HG03558 (cell line): ENCODE data around the gene KCNMA1.

Experiments used
- ATAC-seq: cut with Tn5 transposase; IDR thresholded peaks from one replicate; pipeline ENCODE4 v1.9.1; 2021; ENCODE audit warnings: moderate number of reproducible peaks; ENCODE audit not compliant: unreplicated experiment; ENCODE audit errors: extremely low read depth

KCNMA1 gene

DNA sequence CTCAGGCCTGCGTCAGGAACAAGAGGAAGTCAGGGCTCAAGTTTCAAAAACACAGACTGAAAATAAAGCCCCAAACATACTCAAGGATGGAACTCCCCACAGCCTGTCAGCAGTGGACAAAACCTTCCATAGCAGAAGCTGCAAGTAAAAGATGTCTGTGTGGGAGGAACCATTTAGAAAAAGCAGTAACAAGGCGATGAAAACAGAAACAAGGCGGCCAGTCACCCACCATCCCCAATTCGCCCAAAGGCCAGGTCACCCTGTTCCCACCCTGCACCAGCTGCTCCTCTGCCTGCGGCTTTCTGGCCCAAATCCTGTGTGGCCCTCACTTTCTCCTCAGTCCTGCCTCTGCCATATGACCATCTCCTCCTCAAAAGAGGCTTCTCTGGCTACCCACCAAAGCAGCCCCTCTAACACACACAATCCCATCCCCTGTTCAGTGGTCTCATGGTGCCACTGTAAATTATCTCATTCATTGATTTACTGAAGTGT lies 27.8 kb downstream of the KCNMA1 start:
- ATAC-seq = no peak

DNA sequence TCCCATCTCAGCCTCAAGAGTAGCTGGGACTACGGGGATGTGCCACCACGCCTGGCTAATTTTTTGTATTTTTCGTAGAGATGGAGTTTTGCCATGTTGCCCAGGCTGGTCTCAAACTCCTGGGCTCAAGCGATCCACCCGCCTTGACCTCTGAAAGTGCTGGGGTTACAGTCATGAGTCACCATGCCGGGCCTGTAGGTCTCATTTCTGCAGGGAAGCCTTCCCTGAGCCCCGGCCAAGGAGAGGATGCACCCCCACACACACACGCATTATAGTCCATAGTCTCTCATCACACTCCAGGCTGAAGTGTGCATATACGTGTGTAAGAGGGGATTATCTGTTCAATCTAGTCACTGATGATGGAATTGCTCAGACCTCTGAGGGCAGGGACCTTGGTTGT lies 29.3 kb downstream of the KCNMA1 start:
- ATAC-seq = no peak

DNA sequence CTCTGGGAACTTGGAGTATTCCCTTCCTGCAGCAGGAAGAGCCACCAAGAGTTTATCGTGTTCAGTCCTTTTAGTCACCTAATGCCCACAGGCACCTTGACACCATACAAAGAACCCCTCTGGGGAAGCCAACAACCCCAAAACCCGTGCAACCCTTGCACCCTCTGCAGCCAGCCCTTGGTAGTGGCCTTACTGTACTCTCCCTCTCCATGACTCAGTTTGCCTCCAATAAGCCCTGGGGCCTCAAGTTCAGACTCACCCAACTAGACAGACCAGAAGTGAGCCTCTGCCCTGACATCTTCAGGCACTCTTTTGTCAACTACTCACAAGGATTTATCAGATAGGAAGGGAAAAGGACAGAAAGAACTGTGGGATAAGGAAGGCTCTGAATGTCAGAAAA lies 30.9 kb downstream of the KCNMA1 start:
- no peak for ATAC-seq

DNA sequence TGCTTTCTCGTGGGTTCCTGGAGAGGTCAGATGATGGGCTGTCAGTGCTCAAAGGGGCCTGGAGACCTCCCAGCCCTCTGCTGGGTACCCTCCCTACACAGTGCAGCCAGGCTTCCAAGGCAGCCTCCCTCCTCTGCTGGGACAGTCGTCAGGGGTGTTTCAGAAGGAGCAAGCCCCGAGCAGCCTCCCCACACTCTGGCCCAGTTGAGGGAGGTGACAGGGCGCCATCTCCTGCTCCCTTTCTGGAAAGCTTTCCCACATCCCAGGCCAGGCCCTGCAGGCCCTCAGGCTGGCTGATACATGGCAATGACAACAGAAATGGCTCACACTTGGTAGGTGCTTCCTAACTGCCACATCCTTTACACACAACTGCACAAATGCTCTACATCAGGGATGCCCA lies 32.1 kb downstream of the KCNMA1 start:
- ATAC-seq = no peak

DNA sequence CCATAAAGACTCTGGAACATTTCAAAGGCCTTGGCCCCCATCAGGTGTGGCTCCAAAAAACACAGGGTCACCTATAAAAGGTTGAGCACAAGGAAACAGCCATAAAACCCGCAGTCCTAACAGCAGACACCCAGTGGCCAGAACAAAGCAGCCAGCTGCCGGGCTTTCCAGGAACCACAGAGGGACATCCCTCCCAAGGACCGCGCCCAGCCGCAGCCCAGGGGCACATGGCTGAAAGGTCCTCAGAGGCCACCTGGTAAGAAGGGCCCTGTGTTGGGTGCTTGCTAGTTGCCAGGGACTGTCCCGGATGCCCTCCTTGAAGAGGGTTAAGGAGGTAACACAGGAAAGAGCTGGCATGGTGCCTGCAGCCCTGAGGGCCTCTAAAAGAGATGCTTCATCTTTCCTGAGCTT lies 32.7 kb downstream of the KCNMA1 start:
- ATAC-seq = no peak

DNA sequence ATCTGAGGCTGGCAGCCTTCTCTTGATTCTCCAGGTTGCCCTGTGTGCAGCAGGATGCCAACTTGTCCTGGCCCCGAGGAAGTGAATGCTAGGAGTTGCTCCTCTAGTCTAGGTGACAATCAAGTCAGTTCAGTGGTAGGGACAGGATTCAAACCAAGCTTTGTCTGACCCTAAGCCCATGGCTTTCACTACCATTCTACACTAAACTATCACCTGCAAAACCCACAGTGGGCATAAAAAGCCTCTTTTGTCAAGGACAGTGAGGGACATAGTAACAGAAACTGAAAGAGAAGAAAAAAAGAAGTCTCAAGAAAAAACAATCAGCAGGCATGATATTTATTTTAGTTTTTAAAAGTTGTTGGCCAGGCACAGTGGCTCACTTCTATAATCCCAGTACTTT lies 33.5 kb downstream of the KCNMA1 start:
- ATAC-seq = no peak

DNA sequence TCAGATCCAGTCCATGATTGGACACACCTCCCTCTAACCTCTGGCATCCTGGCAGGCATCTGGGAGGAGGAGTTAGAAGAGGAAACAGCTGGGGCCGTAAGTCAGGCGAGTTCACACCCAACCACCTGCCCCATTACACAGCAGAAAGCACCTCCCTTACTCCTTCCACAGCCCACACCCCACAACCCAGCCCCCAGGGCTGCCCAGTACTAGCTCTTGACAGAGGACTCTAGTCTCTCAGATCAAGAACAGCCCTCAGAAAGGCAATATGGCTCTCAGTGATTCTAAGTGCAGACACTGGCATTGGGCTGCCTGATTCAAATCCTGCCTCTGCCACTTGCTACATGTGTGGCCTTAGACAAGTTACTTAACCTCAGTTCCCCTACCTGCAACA lies 34.1 kb downstream of the KCNMA1 start:
- no peak for ATAC-seq

DNA sequence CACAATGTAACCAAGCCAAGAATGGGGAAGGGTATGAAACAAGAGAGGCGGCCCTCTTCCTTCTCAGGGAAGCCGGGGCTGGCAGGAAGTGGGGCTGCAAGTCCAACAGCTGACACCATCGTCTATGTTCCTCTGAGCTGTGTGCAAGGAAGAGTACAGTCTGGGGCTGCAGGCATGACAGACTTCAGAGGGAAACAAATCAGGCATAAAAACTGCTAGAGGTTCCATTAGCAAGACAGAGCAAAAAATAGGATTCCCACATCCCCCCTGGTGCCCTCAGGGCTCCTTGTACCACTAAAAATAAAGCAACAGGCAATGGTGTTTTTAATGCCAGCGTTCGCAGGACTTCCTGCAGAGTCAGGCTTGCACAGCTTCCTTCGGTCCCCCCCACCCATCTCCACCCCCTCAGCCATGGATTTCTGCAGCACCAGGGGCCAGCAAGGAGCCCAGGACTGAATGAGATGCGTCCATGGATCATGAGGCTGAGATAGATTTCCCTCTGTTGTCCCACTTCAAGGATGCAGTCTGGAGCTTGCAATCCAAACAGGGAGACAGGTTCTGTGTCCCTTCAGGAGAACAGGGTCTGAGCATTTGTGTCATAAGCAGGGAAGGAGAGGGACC lies 34.6 kb downstream of the KCNMA1 start:
- no peak for ATAC-seq

DNA sequence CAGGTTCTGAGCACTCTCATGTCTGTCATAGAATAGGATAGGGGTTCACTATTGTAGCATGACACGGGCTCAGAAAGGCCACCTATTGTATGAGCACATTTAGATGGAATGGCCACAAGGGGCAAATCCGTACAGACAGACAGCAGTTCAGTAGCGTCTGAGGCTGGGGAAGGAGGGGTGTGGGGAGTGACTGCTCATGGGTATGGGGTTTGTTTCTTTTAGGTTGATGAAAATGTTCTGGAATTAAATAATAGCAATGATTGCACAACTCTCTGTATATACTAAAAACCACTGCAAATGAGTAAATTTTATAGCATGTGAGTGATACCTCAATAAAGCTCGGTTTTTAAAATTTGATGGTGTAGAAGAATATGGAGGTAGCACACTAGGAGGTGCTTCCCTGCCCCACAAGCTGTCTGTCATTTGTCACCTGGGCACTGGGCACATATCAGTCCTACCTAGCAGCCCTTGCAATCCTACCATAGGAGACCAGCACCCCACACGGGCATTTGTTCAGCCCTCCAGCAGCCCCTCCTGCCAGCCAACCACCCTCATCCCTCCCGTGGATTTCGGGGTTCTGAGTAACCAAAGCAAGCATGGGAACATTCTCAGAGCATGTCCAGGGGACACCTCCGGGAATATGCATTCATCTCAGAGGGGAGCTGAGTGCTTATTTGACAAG lies 35.2 kb downstream of the KCNMA1 start:
- no peak for ATAC-seq

DNA sequence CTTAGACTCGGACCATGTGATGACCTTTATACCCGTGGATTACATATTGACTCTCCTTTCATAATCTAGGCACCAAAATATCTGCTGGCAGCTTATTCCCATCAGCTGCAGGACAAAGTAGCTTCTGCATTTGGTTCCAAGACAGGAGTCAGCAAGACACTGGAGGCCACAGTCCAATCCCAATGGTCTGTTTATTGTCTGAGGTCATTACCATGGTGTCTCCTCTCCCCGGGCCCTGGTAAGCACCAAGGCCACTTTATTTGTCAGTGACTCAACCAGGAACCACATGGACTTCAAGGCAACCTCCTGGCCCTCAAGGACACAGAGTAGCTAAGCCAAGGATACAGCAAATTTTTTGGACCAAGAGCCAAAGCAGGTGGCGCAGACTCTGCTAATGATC lies 36.1 kb downstream of the KCNMA1 start:
- ATAC-seq = no peak

DNA sequence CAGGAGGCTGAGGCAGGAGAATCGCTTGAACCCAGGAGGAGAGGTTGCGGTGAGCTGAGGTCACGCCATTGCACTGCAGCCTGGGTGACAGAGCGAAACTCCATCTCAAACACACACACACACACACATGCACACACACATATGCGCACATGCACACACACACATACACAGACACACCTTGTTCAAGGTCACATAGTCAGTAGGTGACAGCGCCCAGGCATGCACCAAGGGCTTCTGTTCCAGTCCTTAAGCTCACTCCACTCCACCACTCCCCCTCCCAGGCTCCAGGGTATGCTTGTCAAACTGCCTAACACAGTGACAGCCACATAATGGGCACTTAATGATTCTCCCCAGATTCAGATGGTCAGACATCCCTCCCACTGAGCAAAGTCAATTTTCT lies 37.0 kb downstream of the KCNMA1 start:
- ATAC-seq = no peak

DNA sequence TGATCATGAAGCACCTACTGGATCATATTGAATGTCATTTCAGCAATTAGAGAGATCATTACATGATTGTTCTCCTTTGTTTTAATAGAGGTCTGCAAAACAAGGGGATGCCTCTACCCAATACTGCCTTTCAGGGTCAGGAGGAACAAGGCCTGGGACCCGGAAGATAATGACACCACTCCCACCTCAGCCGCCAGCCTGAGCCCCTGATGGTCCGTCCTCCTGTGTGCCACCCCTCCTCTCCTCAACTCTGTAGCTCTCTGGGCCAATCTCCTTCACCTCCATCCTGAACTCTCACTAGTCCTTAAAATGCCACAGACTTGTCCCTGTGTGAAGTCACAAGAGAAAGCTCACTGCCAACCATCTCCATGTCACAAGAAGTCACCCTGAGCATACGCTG lies 38.0 kb downstream of the KCNMA1 start:
- no peak for ATAC-seq

DNA sequence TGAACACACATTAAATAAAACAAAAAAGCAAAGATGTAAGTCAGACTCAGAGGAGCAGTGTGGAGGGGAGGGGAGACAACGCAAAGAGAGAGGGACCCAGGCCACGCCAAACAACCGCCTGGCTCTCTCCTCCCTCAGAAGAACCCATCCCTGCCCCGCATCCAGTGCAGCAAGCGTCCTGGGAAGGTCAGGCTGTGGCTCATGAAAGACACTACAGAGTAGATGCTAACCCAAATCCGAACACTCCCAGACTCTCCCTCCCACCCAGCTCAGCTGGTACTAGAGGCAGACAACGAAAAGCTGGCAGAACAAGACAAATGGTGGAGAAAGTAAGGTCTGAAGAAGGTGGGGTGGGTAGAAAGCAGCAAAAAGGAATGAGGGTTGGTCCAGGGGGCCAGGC lies 39.0 kb downstream of the KCNMA1 start:
- no peak for ATAC-seq

DNA sequence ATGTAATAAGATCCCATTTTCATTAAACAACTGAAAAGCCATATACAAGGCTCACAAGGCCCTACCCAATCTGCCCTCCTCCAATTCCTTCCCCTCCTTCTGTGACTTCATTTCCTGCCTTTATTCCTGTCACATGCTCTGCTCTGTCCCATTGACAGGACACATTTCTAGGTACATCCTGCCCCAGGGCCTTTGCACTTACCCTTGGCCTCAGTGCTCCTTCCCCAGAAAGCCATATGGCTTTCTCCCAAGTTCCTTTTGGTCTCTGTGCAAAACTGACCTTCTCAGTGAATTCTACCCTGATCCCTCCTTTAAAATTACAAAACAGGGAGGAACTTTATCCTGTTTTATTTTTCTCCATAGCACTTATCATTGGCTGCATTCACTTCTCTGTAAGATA lies 40.0 kb downstream of the KCNMA1 start:
- ATAC-seq = no peak

DNA sequence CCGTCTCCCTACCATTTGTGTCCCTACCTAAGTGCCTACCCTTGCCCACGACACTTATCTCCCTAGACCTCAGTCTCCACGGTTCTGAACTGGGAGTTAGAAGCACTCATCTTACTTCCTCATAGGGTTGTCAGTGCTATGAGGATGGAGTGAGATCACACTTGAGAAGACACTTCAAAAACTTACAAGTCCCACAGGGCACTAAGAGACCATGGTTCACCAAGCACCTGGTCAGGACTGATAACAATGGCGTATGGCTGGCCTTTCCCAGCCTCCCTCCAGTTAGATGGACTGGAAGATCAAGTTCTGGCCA lies 43.2 kb downstream of the KCNMA1 start:
- no peak for ATAC-seq

DNA sequence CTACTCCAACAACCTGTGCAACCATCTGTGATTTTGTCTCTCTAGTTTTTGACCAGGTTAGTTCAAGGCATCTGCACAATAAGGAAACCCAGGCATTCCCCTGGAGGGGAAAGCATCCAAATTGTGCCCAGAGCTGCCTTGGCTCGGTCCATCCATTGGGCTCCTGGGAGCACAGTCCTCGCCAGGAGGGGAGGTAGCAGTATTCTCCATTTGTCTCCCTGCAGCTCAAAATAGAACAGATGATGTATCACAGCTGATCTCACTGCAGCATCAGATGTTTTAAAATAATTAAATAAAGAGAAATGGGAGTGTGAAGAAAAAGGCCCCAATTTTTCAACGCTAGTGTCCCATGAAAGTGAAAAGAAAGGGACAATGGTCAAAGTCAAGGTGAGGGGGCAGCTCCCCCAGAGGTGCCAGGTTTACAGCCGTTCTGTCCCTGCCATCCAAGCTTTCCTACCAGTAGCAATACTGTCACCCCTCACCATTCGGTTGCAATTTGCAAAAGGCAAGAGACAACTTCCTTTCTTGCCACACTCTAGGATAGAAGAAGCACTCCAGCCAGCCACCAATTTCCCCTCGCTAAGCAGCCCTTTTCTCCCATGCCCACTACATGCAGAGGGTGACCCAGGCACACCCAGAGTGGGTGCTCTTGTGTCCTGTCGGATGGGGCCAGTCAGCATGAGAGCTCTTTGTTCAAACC lies 43.7 kb downstream of the KCNMA1 start:
- ATAC-seq = no peak

DNA sequence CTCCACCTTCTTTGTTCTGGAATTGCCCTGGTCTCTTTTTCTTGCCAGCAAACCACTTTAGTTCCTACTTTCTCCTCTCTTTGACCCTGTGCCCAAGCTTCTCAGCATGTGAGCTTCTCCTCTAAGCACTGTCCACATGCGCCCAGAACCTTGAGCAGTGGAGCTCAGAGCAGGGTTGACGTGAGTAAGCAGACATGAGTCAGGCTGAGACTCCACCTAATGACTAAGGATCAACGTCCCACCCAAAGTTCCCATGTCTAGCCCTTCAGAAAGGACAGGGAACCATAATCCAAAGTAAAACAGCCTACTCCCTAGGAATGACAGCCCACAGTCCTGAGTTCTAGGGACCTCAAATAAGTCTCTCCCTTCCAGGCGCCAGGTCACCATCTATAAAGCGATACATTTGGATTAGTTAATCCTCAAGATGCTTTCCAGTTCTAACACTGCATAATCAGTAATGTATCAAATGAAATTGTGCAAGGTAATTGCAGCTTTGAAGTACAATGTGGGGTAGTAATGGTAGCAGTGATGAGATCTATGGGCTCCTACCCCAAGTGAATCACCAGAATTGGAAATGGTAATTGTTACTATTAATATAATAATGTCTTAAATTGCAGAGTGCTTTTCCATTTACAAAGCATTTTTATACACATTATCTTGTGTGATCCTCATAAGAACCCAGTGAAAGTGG lies 44.5 kb downstream of the KCNMA1 start:
- no peak for ATAC-seq

DNA sequence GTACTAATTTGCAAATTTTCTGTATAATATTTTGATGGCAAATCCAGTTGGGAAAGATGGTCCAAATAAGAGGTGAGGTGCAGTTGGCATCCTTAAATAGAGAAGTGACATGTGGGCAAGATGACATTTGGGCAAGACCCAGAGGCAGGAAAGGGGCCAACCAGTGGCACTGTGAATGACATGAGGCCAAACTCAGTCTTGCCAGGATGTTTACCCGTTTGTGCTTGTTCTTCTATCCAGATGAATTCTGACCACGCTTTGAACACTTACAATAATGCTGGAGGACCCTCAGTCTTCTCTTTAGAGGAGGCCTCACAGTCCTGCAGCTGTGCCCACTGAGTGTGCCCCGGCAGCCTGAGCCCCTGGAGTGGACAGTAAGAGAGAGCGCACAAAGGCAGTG lies 45.1 kb downstream of the KCNMA1 start:
- no peak for ATAC-seq

DNA sequence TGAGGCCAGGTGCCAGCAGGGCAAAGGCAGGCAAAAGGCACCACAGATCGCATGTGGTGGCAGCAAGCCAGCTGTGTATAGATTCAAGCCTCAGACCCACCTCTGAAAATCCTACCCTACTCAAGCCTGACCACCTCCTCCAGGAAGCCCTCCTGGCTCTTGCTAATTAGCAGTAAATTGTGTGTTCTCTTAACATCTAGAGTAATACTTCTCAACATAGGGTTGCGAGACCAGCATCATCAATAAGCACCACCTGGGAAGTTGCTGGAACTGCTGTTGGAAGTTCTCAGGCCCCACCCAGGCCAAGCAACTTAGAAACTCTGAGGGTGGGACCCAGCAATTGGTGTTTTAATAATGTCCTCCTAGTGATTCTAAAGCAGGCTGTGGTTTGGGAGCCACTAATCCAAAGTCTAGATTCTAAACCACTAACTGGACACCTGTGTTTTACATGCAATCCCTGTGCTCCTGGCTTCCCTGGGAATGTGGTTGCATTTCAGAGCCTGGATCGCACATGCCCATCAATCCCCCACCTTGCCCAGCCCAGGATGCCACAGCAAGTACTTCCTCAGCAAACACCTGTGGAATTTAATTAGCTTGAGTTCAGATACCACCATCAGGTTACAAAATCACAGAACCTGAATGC lies 46.2 kb downstream of the KCNMA1 start:
- no peak for ATAC-seq

DNA sequence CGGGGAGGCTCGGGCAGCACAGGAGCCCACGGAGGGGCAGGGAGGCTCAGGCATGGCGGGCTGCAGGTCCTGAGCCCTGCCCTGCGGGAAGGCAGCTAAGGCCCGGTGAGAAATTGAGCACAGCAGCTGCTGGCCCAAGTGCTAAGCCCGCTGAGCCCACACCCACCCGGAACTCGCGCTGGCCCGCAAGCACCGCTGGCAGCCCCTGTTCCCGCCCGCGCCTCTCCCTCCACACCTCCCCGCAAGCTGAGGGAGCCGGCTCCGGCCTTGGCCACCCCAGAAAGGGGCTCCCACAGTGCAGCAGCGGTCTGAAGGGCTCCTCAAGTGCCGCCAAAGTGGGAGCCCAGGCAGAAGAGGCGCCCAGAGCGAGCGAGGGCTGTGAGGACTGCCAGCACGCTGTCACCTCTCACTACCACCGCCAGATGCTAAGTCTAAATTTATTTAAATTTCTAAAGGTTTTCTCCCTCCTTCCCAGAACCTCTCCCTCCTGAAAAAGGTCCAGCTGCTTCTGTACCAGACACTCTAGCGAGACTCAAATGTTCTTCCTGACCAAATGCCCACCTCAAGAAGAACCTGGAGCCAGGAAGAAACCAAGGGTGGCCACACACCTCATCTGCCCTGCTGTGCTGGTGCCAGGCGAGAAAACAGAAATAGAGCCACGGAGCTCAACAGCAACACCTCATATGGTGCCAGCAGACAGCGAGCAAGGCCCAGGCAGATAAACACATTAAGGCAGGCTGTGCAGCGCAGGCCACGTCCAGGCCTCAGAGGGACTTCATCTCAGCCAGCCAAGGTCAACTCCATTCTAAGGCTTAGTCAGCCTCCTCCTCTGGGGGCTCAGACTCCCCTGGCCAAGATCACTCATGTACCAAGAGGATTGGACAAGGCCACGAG lies 47.0 kb downstream of the KCNMA1 start:
- ATAC-seq = no peak
